H1 (cell line): Measurements from ENCODE around the gene BOK. TPM values are rescaled to one million over a fixed set of nuclear protein-coding genes. Genes with fewer than 3 reads are reported as not detected.
A peak's percentile ranks its signal among the peaks of the same experiment; 100 is the strongest.

Source experiments
- ASH2L ChIP-seq: fragments of 200-600, 300-600 bp; sonication (generic); IDR thresholded peaks from one replicate; pipeline ENCODE4 v1.7.1; 2017; ENCODE audit warnings: low read length
- CBX5 ChIP-seq: fragments of 300-800, 300-1000 bp; sonication (generic); IDR thresholded peaks from 2 replicates; pipeline ENCODE4 v1.7.1; 2016; ENCODE audit warnings: antibody characterized with exemption, low read length, low read depth
- CHD2 ChIP-seq: IDR thresholded peaks from 2 replicates; pipeline ENCODE4 v1.6.1; 2012; ENCODE audit warnings: low read length, improper control_type of control experiment
- CREB1 ChIP-seq: IDR thresholded peaks from 2 replicates; pipeline ENCODE4 v1.6.1; 2012; ENCODE audit warnings: inconsistent platforms
- EGR1 ChIP-seq: IDR thresholded peaks from 2 replicates; pipeline ENCODE4 v1.6.1; 2011; ENCODE audit warnings: low read depth, low read length, borderline replicate concordance
- FOSL1 ChIP-seq: IDR thresholded peaks from 2 replicates; pipeline ENCODE4 v1.6.1; 2011; ENCODE audit warnings: mild to moderate bottlenecking, low read depth, low read length, moderate library complexity; ENCODE audit not compliant: insufficient read depth
- GABPA ChIP-seq: IDR thresholded peaks from 2 replicates; pipeline ENCODE4 v1.6.1; 2011; ENCODE audit warnings: mild to moderate bottlenecking, low read length, moderate library complexity, borderline replicate concordance; ENCODE audit not compliant: insufficient read depth
- GTF2F1 ChIP-seq: IDR thresholded peaks from 2 replicates; pipeline ENCODE4 v1.6.1; 2012; ENCODE audit warnings: low read depth, low read length, improper control_type of control experiment, borderline replicate concordance
- HDAC2 ChIP-seq, 2 experiments: fragments of 300-600 bp in 1 of 2; sonication (generic) in 1 of 2; IDR thresholded peaks; 2 replicates each; pipeline ENCODE4 v1.6.1; 2011 to 2012; ENCODE audit warnings: low read depth in 2 of 2, low read length in 2 of 2, mild to moderate bottlenecking in 2 of 2, moderate library complexity in 2 of 2, borderline replicate concordance in 1 of 2, inconsistent platforms in 1 of 2
- HDAC6 ChIP-seq: IDR thresholded peaks from one replicate; pipeline ENCODE4 v1.7.1; 2012; ENCODE audit warnings: low read depth, mild to moderate bottlenecking, inconsistent platforms, low read length, moderate library complexity
- JUND ChIP-seq: IDR thresholded peaks from 2 replicates; pipeline ENCODE4 v1.6.1; 2011; ENCODE audit warnings: mild to moderate bottlenecking, improper control_type of control experiment, low read length
- KDM1A ChIP-seq: fragments of 200-600, 300-600 bp; sonication (generic); IDR thresholded peaks from 2 replicates; pipeline ENCODE4 v1.7.1; 2016; ENCODE audit warnings: mild to moderate bottlenecking, low read length, borderline replicate concordance
- MAFK ChIP-seq: IDR thresholded peaks from 2 replicates; pipeline ENCODE4 v1.6.1; 2012; ENCODE audit warnings: low read depth, mild to moderate bottlenecking, improper control_type of control experiment, low read length
- MAX ChIP-seq: IDR thresholded peaks from 2 replicates; pipeline ENCODE4 v1.6.1; 2012; ENCODE audit warnings: inconsistent platforms
- NANOG ChIP-seq: IDR thresholded peaks from 2 replicates; pipeline ENCODE4 v1.6.1; 2011; ENCODE audit warnings: low read length, low read depth, mild to moderate bottlenecking, inconsistent platforms; ENCODE audit not compliant: insufficient read depth, poor library complexity, severe bottlenecking
- POLR2AphosphoS5 ChIP-seq: IDR thresholded peaks from 2 replicates; pipeline ENCODE4 v1.6.1; 2011; ENCODE audit warnings: low read depth, low read length
- POU5F1 ChIP-seq: IDR thresholded peaks from 2 replicates; pipeline ENCODE4 v1.6.1; 2011; ENCODE audit warnings: low read depth, mild to moderate bottlenecking, low read length, moderate library complexity
- RNF2 ChIP-seq: fragments of 200-900, 300-1000 bp; sonication (generic); IDR thresholded peaks from 2 replicates; pipeline ENCODE4 v1.7.1; 2016; ENCODE audit warnings: borderline replicate concordance, low read depth, mild to moderate bottlenecking, antibody characterized with exemption, low read length; ENCODE audit not compliant: poor library complexity, severe bottlenecking; ENCODE audit errors: missing control alignments
- SIN3A ChIP-seq, 2 experiments: IDR thresholded peaks in 1 of 2; conservative IDR thresholded peaks in 1 of 2; 2 replicates each; pipeline ENCODE4 v1.6.1; 2011 to 2012; ENCODE audit warnings: low read length in 2 of 2, improper control_type of control experiment in 1 of 2, low read depth in 1 of 2, mild to moderate bottlenecking in 1 of 2
- SIRT6 ChIP-seq: IDR thresholded peaks from one replicate; pipeline ENCODE4 v1.7.1; 2012; ENCODE audit warnings: low read length, inconsistent platforms
- SIX5 ChIP-seq: IDR thresholded peaks from 2 replicates; pipeline ENCODE4 v1.6.1; 2011; ENCODE audit warnings: mild to moderate bottlenecking, low read depth, low read length
- SP2 ChIP-seq: IDR thresholded peaks from 2 replicates; pipeline ENCODE4 v1.6.1; 2012; ENCODE audit warnings: mild to moderate bottlenecking, low read length, inconsistent platforms
- TAF1 ChIP-seq: IDR thresholded peaks from 2 replicates; pipeline ENCODE4 v1.6.1; 2011; ENCODE audit warnings: mild to moderate bottlenecking, low read depth, low read length
- TCF12 ChIP-seq: IDR thresholded peaks from 2 replicates; pipeline ENCODE4 v1.6.1; 2011; ENCODE audit warnings: low read depth, mild to moderate bottlenecking, low read length
- YY1 ChIP-seq: IDR thresholded peaks from 2 replicates; pipeline ENCODE4 v1.6.1; 2011; ENCODE audit warnings: low read depth, mild to moderate bottlenecking, low read length
- polyA plus RNA-seq, 7 experiments: library from polyadenylated mRNA; depleted of rRNA in 3 of 7; stranded (reverse) in 5 of 7; unstranded in 2 of 7; fragments of >200 nt in 5 of 7; fragments of 200-250 nt in 2 of 7; gene quantifications; 1 replicate in 5 of 7; 2 replicates in 1 of 7; 4 replicates in 1 of 7; pipeline versions ENCODE4 v1.2.1 to v1.2.3, GENCODE V29; 2011 to 2013; ENCODE audit warnings: missing spikeins in 2 of 7, mixed read lengths in 2 of 7
- total RNA-seq: library from RNA; stranded (reverse); fragmentation: NEBNext Ultra II Directional; extraction: Animal tissue kit (Norgen Biotek cat#: 25700); gene quantifications from 2 replicates; pipeline ENCODE4 v1.2.1, GENCODE V29; 2021

BOK gene
- total and polyA plus RNA-seq, 2 of the 8 experiments (the other 6 are each of a cell fraction or from before 2014, with no cell fraction given), result 33.7 to 37.6 TPM

- TF ChIP-seq TCF12 (no peak), MAX (no peak), SIRT6 (no peak), MAFK (no peak), TAF1 (0 out of 2 replicates have a peak, but pooled peaks have one; percentile 21), SIX5 (peak; percentile 79), SP2 (no peak), POLR2AphosphoS5 (no peak), JUND (no peak), FOSL1 (no peak), CBX5 (no peak), YY1 (peak; percentile 26; the same call in 1 of the 2 replicates), ASH2L (no peak), GTF2F1 (no peak), NANOG (no peak), POU5F1 (no peak), HDAC6 (no peak), CREB1 (no peak), HDAC2 (IDR thresholded peaks at IDR 0.05; ENCODE audit: borderline replicate concordance in 1 of 2, low read depth in 2 of 2, low read length in 2 of 2) (no peak), EGR1 (no peak), GABPA (peak; percentile 70; the same call in 1 of the 2 replicates), CHD2 (no peak), RNF2 (no peak), KDM1A (no peak), SIN3A (conservative IDR thresholded peaks at IDR 0.05 in 1 of 2, IDR thresholded peaks at IDR 0.05 in 1 of 2; ENCODE audit: low read depth in 1 of 2, low read length in 2 of 2) (0 out of 4 replicates have a peak, but pooled peaks of 1 of the 2 experiments have one; percentile 13)
Observed at GRCh38 chr2:241617431-241618154, 59.0 kb downstream of the BOK start (continued).
